CD4-positive, alpha-beta memory T cell (primary cell): ENCODE measurements around the gene JAM3. TPM values are rescaled to one million over a fixed set of nuclear protein-coding genes. Genes with fewer than 3 reads are reported as not detected.
A peak's percentile ranks its signal among the peaks of the same experiment; 100 is the strongest.

Experiments
- CTCF ChIA-PET: fragments of 350-600 bp; sonication (Branson Sonifier 250); formaldehyde crosslinking; loops from one replicate; lab custom pipeline; 2021; ENCODE audit warnings: inconsistent platforms; ENCODE audit not compliant: partially characterized antibody; lab: Charles Lee
- POLR2A ChIA-PET: fragments of 350-600 bp; sonication (Branson Sonifier 250); formaldehyde crosslinking; loops from one replicate; lab custom pipeline; 2021; ENCODE audit not compliant: partially characterized antibody; lab: Charles Lee
- DNase-seq, 5 donors: peaks; one replicate each; pipeline versions ENCODE4 v3.0.0 to v3.0.0-alpha.2; 2020 to 2022; ENCODE audit warnings: mixed read lengths in 1 of 5
- H3K27ac ChIP-seq: one replicate; pipeline ENCODE4 v1.7.0; 2013; ENCODE audit warnings: low read depth, low read length
- H3K27me3 ChIP-seq: 2 replicates; pipeline ENCODE4 v1.7.0; 2013; ENCODE audit warnings: mild to moderate bottlenecking, low read length, moderate library complexity; ENCODE audit not compliant: insufficient read depth
- H3K36me3 ChIP-seq: 2 replicates; pipeline ENCODE4 v1.7.0; 2013; ENCODE audit warnings: mild to moderate bottlenecking, low read length, moderate library complexity; ENCODE audit not compliant: insufficient read depth
- H3K4me1 ChIP-seq: 2 replicates; pipeline ENCODE4 v1.7.0; 2013; ENCODE audit warnings: mild to moderate bottlenecking, low read length, moderate library complexity; ENCODE audit not compliant: insufficient read depth
- H3K4me3 ChIP-seq, 2 donors: one replicate each; pipeline ENCODE4 v1.7.0; 2013; ENCODE audit warnings: low read length in 2 of 2, mild to moderate bottlenecking in 1 of 2
- H3K9me3 ChIP-seq, 2 donors: one replicate each; pipeline ENCODE4 v1.7.0; 2013; ENCODE audit warnings: low read length in 2 of 2, control low read depth in 1 of 2; ENCODE audit not compliant: control insufficient read depth in 1 of 2
- H3K27ac Mint-ChIP-seq, 7 donors: one replicate each; pipeline ENCODE4 v1.8.0; 2020 to 2021; ENCODE audit warnings: mixed read lengths in 7 of 7, mild to moderate bottlenecking in 6 of 7, inconsistent platforms in 3 of 7, moderate library complexity in 3 of 7
- H3K27me3 Mint-ChIP-seq, 2 donors: one replicate each; pipeline ENCODE4 v1.8.0; 2020 to 2021; ENCODE audit warnings: mixed read lengths in 2 of 2
- H3K36me3 Mint-ChIP-seq, 2 donors: one replicate each; pipeline ENCODE4 v1.8.0; 2020 to 2021; ENCODE audit warnings: mixed read lengths in 2 of 2, inconsistent platforms in 1 of 2, mild to moderate bottlenecking in 1 of 2
- H3K4me1 Mint-ChIP-seq, 4 donors: one replicate each; pipeline ENCODE4 v1.8.0; 2020 to 2021; ENCODE audit warnings: mixed read lengths in 4 of 4, mild to moderate bottlenecking in 1 of 4
- H3K4me3 Mint-ChIP-seq, 8 donors: one replicate each; pipeline ENCODE4 v1.8.0; 2020 to 2021; ENCODE audit warnings: mixed read lengths in 8 of 8, mild to moderate bottlenecking in 7 of 8, moderate library complexity in 6 of 8, inconsistent platforms in 3 of 8
- H3K9me3 Mint-ChIP-seq, 8 donors: one replicate each; pipeline ENCODE4 v1.8.0; 2020 to 2021; ENCODE audit warnings: mixed read lengths in 8 of 8, mild to moderate bottlenecking in 5 of 8, inconsistent platforms in 3 of 8, moderate library complexity in 1 of 8
- intact Hi-C: fragments of 100-400 bp; cut with micrococcal nuclease; formaldehyde crosslinking; loops from one replicate; pipeline ENCODE4 v1.15.1; 2023
- polyA plus RNA-seq, 2 donors: library from polyadenylated mRNA; unstranded; fragments of 300-500 nt; fragmentation: Illumina TruSeq; gene quantifications; one replicate each; pipeline ENCODE4 v1.2.3, GENCODE V29; 2021
- total RNA-seq, 2 experiments: library from RNA; stranded (reverse); gene quantifications; one replicate each; pipeline ENCODE4 v1.2.3, GENCODE V29; 2021

Gene JAM3
- total and polyA plus RNA-seq, 4 experiments from 2014 or later = 6.5 to 8.3 (median 6.7) TPM

- POLR2A ChIA-PET = no interaction called here
- intact Hi-C loops = no loop called here
- Histone ChIP-seq H3K9me3 (no peaks in the 10 kb centered on the region), H3K4me3 (no peak overlapping the region), H3K27ac (no peak overlapping the region), H3K4me1 (no peaks in the 10 kb centered on the region), H3K27me3 (no peaks in the 10 kb centered on the region), H3K36me3 (no peaks in the 10 kb centered on the region)
- CTCF ChIA-PET = interaction anchor here (1.6 to 6.1 kb wide), 2 partner anchors 13 to 116 kb away, joined by 3 to 39 read pairs; no protein-coding TSS in a partner anchor
- DNase-seq = no peak
- Mint-ChIP-seq H3K27ac (no peak overlapping the region), H3K36me3 (no peaks in the 10 kb centered on the region), H3K4me1 (no peaks in the 10 kb centered on the region), H3K9me3 (no peaks in the 10 kb centered on the region), H3K4me3 (no peak overlapping the region), H3K27me3 (peaks cover 8 to 13% of the 10 kb centered on the region in 2 donors)
Observed at GRCh38 chr11:134043821-134044420, 25.0 kb upstream of the JAM3 start.

- H3K4me3 ChIP-seq = no peak overlapping the region
- Mint-ChIP-seq H3K27me3 (peaks cover 14 to 16% of the 10 kb centered on the region in 2 donors), H3K27ac (peak overlapping the region in 1 of 7 donors; percentile 3), H3K4me3 (no peak overlapping the region), H3K4me1 (no peaks in the 10 kb centered on the region), H3K36me3 (no peaks in the 10 kb centered on the region), H3K9me3 (no peaks in the 10 kb centered on the region)
- DNase-seq = no peak
- intact Hi-C loops = no loop called here
- ChIA-PET CTCF (interaction anchor here (1.6 to 6.1 kb wide), 2 partner anchors 14 to 117 kb away, joined by 3 to 39 read pairs; no protein-coding TSS in a partner anchor), POLR2A (interaction anchor here (1.2 kb wide), 1 partner anchor 117 kb away, joined by 6 read pairs; no protein-coding TSS in a partner anchor)
- H3K36me3 ChIP-seq = no peaks in the 10 kb centered on the region
- H3K27me3 ChIP-seq = no peaks in the 10 kb centered on the region
- no peaks in the 10 kb centered on the region for H3K4me1 ChIP-seq
- H3K27ac ChIP-seq = no peak overlapping the region
- no peaks in the 10 kb centered on the region for H3K9me3 ChIP-seq
Observed at GRCh38 chr11:134044514-134045284, 24.2 kb upstream of the JAM3 start.

GRCh38 chr11:134045799-134046635, 22.9 kb upstream of the JAM3 start:
- Mint-ChIP-seq H3K27ac (peak overlapping the region in 2 of 7 donors; percentile 46 to 55), H3K36me3 (no peaks in the 10 kb centered on the region), H3K27me3 (peaks cover 14 to 19% of the 10 kb centered on the region in 2 donors), H3K4me3 (no peak overlapping the region), H3K4me1 (peaks cover 0 to 4% (median 2%) of the 10 kb centered on the region in 4 donors), H3K9me3 (no peaks in the 10 kb centered on the region)
- Histone ChIP-seq H3K9me3 (no peaks in the 10 kb centered on the region), H3K4me1 (peaks cover 11% of the 10 kb centered on the region), H3K27me3 (no peaks in the 10 kb centered on the region), H3K27ac (no peak overlapping the region), H3K36me3 (no peaks in the 10 kb centered on the region), H3K4me3 (no peak overlapping the region)
- CTCF ChIA-PET = interaction anchor here (1.5 to 6.1 kb wide), 2 partner anchors 18 to 118 kb away, joined by 3 to 39 read pairs; no protein-coding TSS in a partner anchor
- POLR2A ChIA-PET = interaction anchor here (1.2 kb wide), 1 partner anchor 118 kb away, joined by 6 read pairs; no protein-coding TSS in a partner anchor
- intact Hi-C loops = no loop called here
- peak in 1 of 5 donors; percentile 21 for DNase-seq

- intact Hi-C loops = no loop called here
- no peak overlapping the region for H3K4me3 ChIP-seq
- H3K27ac Mint-ChIP-seq = no peak overlapping the region
- no peak overlapping the region for H3K27ac ChIP-seq
- no peak overlapping the region for H3K4me3 Mint-ChIP-seq
- POLR2A ChIA-PET = no interaction called here
- H3K36me3 Mint-ChIP-seq = no peaks in the 10 kb centered on the region
- no peaks in the 10 kb centered on the region for H3K36me3 ChIP-seq
- H3K27me3 Mint-ChIP-seq = peaks cover 14 to 19% of the 10 kb centered on the region in 2 donors
- peaks cover 0 to 4% (median 2%) of the 10 kb centered on the region in 4 donors for H3K4me1 Mint-ChIP-seq
- H3K4me1 ChIP-seq = peaks cover 11% of the 10 kb centered on the region
- DNase-seq = no peak
- H3K9me3 ChIP-seq = no peaks in the 10 kb centered on the region
- CTCF ChIA-PET = interaction anchor here (1.5 to 6.1 kb wide), 3 partner anchors 9 to 119 kb away, joined by 3 to 39 read pairs (median 4); no protein-coding TSS in a partner anchor
- no peaks in the 10 kb centered on the region for H3K9me3 Mint-ChIP-seq
- no peaks in the 10 kb centered on the region for H3K27me3 ChIP-seq
Observed at GRCh38 chr11:134046681-134047449, 22.0 kb upstream of the JAM3 start.

- Mint-ChIP-seq H3K9me3 (no peaks in the 10 kb centered on the region), H3K4me1 (peaks cover 0 to 4% (median 2%) of the 10 kb centered on the region in 4 donors), H3K36me3 (no peaks in the 10 kb centered on the region), H3K27me3 (peaks cover 14 to 19% of the 10 kb centered on the region in 2 donors), H3K27ac (no peak overlapping the region), H3K4me3 (no peak overlapping the region)
- Histone ChIP-seq H3K36me3 (no peaks in the 10 kb centered on the region), H3K27ac (no peak overlapping the region), H3K4me1 (peaks cover 11% of the 10 kb centered on the region), H3K4me3 (no peak overlapping the region), H3K27me3 (no peaks in the 10 kb centered on the region), H3K9me3 (no peaks in the 10 kb centered on the region)
- intact Hi-C loops = no loop called here
- no peak for DNase-seq
- ChIA-PET POLR2A (no interaction called here), CTCF (interaction anchor here (0.7 to 6.1 kb wide), 4 partner anchors 10 to 120 kb away, joined by 3 to 39 read pairs (median 4); no protein-coding TSS in a partner anchor)
Observed at GRCh38 chr11:134047586-134047999, 21.3 kb upstream of the JAM3 start.

- POLR2A ChIA-PET = no interaction called here
- H3K4me3 Mint-ChIP-seq = no peak overlapping the region
- Histone ChIP-seq H3K36me3 (no peaks in the 10 kb centered on the region), H3K27me3 (no peaks in the 10 kb centered on the region), H3K4me1 (peaks cover 11% of the 10 kb centered on the region), H3K9me3 (no peaks in the 10 kb centered on the region), H3K4me3 (no peak overlapping the region), H3K27ac (no peak overlapping the region)
- no peaks in the 10 kb centered on the region for H3K36me3 Mint-ChIP-seq
- DNase-seq = no peak
- CTCF ChIA-PET = interaction anchor here (0.7 to 6.1 kb wide), 4 partner anchors 10 to 120 kb away, joined by 3 to 39 read pairs (median 4); no protein-coding TSS in a partner anchor
- peaks cover 0 to 4% (median 2%) of the 10 kb centered on the region in 4 donors for H3K4me1 Mint-ChIP-seq
- intact Hi-C loops = no loop called here
- peaks cover 14 to 20% of the 10 kb centered on the region in 2 donors for H3K27me3 Mint-ChIP-seq
- peak overlapping the region in 1 of 7 donors; percentile 44 for H3K27ac Mint-ChIP-seq
- no peaks in the 10 kb centered on the region for H3K9me3 Mint-ChIP-seq
Observed at GRCh38 chr11:134048028-134048427, 20.8 kb upstream of the JAM3 start.
